HEK293T (cell line): ENCODE data around the gene CT45A10.
"Not testable (repeated sequence)": the region's sequence is repeated elsewhere in the genome, so short reads cannot be mapped to it uniquely, and the experiment has no call there.

ENCODE experiments used
- ARNT ChIP-seq: fragments of 450-650 bp; IDR thresholded peaks from 2 replicates; pipeline ENCODE4 v1.6.1; 2017; ENCODE audit warnings: mild to moderate bottlenecking
- BHLHE40 ChIP-seq: fragments of 450-650 bp; IDR thresholded peaks from 2 replicates; pipeline ENCODE4 v1.6.1; 2016; ENCODE audit warnings: mild to moderate bottlenecking, moderate library complexity, borderline replicate concordance
- CTBP1 ChIP-seq: fragments of 450-650 bp; IDR thresholded peaks from 2 replicates; pipeline ENCODE4 v1.6.1; 2016; ENCODE audit warnings: borderline replicate concordance
- ELF4 ChIP-seq: fragments of 450-650 bp; IDR thresholded peaks from 2 replicates; pipeline ENCODE4 v1.6.1; 2017; ENCODE audit warnings: antibody characterized with exemption
- FOXA1 ChIP-seq: fragments of 450-650 bp; IDR thresholded peaks from 2 replicates; pipeline ENCODE4 v1.6.1; 2016; ENCODE audit warnings: mild to moderate bottlenecking
- FOXK2 ChIP-seq: fragments of 450-650 bp; IDR thresholded peaks from 2 replicates; pipeline ENCODE4 v1.6.1; 2016; ENCODE audit warnings: mild to moderate bottlenecking
- L3MBTL2 ChIP-seq: fragments of 450-650 bp; conservative IDR thresholded peaks from 2 replicates; pipeline ENCODE4 v1.6.1; 2016; ENCODE audit warnings: mild to moderate bottlenecking
- NFRKB ChIP-seq: fragments of 450-650 bp; IDR thresholded peaks from 2 replicates; pipeline ENCODE4 v1.6.1; 2016; ENCODE audit warnings: mild to moderate bottlenecking, moderate library complexity
- PKNOX1 ChIP-seq: fragments of 450-650 bp; IDR thresholded peaks from 2 replicates; pipeline ENCODE4 v1.6.1; 2016
- SP1 ChIP-seq: fragments of 450-650 bp; IDR thresholded peaks from 2 replicates; pipeline ENCODE4 v1.6.1; 2017
- SUZ12 ChIP-seq: fragments of 450-650 bp; IDR thresholded peaks from 2 replicates; pipeline ENCODE4 v1.6.1; 2016; ENCODE audit warnings: mild to moderate bottlenecking
- TARDBP ChIP-seq: fragments of 450-650 bp; IDR thresholded peaks from 2 replicates; pipeline ENCODE4 v1.6.1; 2016
- ZNF384 ChIP-seq: fragments of 450-650 bp; IDR thresholded peaks from 2 replicates; pipeline ENCODE4 v1.6.1; 2016

DNA sequence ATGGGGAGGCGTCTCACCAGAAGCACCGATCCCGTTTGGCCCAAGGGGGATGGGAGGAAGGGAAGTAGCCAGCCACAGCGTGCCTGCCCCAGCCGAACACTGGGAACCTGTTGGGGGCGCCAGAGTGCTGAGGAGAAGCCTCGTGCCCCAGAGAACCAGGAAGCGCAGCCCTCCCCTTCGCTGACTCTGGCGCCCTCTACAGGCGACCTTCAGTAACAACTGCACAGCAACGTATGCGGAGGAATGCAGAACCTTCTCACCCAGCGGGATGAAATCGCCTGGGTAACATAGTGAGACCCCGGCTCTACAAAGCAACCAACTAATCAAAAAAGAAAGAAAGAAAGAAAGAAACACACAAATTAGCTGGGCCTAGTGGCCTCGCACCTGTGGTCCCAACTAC is 56.1 kb downstream of the CT45A10 start, which contains the start of gene CT45A7:
- TF ChIP-seq BHLHE40, SP1, PKNOX1, ZNF384, L3MBTL2, ARNT, FOXA1, TARDBP, NFRKB, SUZ12, ELF4, FOXK2, CTBP1: not testable (repeated sequence)
